ENCODE results near the gene PABPN1.
"Not testable (repeated sequence)": the region's sequence is repeated elsewhere in the genome, so short reads cannot be mapped to it uniquely, and the experiment has no call there.

PABPN1 gene, protein sequence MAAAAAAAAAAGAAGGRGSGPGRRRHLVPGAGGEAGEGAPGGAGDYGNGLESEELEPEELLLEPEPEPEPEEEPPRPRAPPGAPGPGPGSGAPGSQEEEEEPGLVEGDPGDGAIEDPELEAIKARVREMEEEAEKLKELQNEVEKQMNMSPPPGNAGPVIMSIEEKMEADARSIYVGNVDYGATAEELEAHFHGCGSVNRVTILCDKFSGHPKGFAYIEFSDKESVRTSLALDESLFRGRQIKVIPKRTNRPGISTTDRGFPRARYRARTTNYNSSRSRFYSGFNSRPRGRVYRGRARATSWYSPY

DNA sequence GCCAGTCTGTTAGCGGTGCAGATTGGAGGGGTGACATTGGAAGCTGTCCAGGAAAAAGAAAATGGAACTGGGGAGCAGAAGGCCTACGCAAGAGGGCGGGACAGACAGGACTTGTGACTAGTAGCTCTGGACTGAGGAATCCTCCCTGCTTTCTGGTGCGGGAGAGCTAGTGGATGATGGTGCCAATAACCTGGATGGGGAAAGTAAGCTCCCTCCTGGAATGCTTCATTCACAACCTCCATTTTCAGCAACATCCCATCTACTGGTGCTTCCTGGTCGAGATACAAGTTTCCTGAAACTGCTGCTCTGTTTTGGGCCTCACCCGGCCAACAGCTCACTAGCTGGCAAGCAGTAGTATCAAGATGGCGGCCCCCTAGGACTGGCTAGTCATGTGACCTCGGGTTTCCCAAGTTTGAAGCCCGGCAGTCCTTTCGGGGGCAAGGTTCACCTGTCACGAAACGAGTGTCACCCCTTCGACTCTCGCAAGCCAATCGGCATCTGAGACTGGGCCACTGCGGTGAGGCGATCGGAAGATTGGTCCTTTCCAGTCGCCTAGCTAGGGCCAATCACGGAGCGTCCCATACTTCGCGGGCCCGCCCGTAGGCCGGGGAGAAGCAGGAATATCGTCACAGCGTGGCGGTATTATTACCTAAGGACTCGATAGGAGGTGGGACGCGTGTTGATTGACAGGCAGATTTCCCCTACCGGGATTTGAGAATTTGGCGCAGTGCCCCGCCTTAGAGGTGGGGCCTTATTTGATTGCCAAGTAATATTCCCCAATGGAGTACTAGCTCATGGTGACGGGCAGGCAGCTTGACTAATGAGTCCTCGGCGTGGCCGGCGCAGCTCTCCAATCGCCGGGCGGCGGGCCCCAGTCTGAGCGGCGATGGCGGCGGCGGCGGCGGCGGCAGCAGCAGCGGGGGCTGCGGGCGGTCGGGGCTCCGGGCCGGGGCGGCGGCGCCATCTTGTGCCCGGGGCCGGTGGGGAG, at the start of gene PABPN1:
Gene PABPN1, plus strand, starts transcription at position 874 of the 988 bp plus-strand sequence. Its CDS starts 13 bp downstream, at position 887.
- peak; percentile 100 for DNase-seq

DNA sequence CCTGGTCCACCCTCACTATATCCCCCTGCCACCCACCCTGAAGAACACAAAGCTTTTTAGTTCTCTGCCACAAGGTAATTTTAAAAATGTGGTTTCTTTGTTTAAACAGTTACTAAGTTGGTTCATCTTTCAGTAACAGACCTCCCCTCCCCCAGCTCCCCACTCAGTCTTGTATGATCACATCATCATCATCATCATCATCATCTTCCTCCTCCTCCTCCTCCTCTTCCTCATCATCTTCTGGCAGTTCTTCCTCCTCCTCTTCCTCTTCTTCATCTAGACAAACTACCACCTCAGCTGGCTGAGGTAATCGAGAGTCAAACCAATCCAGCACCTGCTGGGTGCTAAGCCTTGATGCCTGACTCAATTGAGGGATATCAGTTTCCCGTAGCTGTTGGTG, 45.8 kb upstream of the PABPN1 start:
- DNase-seq = no peak

DNA sequence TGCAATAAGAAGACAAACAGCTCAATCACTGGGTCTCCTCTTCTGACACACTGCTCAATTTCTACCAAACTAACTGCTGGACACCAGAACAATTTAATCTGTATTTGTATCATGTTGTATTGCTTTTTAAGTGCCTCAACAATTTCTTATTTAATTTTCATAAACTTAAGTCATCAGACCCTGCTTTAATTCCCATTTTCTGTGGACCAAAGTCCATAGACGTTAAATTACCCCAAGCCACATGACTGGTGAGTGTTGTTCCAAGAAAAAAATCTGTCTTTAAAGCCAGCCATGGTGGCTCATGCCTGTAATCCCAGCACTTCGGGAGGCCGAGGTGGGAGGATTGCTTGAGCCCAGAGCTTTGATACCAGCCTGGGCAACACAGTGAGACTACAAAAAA, 44.1 kb upstream of the PABPN1 start:
- DNase-seq = no peak

DNA sequence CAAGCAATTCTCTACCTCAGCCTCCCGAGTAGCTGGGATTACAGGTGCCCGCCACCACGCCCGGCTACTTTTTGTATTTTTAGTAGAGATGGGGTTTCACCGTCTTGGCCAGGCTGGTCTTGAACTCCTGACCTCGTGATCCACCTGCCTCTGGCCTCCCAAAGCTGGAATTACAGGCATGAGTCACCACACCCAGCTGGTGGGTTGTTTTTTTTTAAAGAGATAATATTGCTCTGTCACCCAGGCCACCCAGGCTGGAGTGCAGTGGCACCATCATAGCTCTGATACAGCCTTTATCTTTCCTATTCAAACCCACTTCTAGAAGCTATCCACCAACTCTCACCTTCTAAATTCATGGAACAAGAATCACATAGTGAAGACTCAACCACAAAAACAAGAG, 43.3 kb upstream of the PABPN1 start:
- not testable (repeated sequence) for DNase-seq

DNA sequence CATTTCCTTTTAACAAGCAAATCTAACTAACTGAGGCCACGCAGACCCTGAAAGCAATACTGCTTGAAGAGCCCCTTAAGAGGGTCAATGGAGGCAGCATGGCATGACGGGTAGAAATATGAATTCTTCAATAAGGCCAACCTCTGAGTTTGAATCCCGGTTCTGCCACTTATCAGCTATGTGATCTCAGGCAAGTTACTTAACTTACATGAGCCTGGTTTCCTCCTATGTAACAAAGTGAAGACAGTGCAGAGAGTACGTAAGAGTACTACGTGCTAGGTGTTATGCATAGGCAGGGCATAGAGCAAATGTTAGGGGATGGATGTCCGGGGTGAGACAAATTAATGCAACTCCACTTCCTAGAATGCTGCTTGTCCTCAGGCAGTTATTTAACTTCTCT, 40.0 kb upstream of the PABPN1 start:
- DNase-seq = no peak

DNA sequence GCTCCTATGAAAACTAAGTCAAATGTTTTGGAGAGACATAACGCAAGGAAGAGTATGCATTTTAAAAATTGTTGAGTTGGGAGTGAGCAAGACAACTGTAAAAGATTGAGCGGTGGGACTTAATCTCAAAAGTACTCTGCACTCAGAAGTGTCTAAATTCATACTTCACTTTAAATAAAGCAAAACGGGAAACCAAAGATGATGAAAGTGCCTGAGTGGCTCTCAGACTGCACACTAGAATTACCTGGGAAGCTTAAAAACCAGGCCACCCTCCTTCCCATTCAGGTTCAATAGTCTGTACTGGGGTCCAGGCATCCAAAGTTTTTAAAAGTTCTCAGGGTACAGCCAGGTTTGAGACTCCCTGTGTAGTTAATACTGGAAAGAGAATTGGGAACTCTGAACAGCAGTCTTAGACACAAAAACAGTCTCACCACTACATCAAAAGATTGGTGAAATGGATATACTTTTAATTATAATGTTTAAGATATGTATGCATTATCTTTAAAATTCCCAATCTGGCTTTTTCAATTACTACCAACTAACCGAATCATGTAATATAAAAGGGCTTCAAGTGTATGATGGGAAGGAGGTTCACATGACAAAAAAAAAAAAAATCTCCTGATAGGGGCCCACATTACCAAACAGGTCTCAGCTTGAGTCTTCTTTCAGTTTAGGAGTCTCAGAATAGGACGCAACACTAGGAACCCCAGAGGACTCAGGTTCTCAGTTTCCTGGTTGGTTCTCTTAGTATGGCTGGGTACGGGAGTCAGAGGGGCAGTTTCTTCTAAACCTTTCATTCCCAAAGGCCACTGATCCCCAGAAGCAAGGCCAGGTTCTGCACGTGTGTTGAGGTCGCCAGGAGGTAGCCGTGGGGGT, 36.4 kb upstream of the PABPN1 start:
- DNase-seq = peak in 1 of 2 experiments; percentile 3

DNA sequence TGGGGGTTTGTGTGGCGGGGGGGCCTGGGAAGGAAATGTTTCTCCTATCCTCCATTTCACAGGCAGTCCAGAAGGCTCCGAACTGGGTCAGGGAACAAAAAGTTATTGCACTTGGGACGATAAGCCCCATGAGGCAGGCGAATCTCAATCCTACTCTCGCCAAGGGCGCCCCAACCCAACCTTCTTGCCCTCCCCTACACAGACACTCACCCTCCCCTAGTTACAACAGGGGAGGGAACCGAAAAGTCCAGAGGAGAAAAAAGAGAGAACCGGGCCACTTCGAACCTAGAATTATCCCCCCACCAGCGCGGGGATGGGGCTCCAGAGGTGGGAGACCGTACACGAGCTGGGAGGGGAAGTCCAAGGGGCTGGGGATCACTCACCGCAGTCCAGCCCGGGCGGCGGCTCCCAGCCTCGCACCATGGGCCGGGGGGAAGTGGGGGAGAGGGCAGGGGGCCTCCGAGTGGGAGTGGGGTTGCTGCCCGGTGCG, 35.7 kb upstream of the PABPN1 start:
- DNase-seq = no peak

DNA sequence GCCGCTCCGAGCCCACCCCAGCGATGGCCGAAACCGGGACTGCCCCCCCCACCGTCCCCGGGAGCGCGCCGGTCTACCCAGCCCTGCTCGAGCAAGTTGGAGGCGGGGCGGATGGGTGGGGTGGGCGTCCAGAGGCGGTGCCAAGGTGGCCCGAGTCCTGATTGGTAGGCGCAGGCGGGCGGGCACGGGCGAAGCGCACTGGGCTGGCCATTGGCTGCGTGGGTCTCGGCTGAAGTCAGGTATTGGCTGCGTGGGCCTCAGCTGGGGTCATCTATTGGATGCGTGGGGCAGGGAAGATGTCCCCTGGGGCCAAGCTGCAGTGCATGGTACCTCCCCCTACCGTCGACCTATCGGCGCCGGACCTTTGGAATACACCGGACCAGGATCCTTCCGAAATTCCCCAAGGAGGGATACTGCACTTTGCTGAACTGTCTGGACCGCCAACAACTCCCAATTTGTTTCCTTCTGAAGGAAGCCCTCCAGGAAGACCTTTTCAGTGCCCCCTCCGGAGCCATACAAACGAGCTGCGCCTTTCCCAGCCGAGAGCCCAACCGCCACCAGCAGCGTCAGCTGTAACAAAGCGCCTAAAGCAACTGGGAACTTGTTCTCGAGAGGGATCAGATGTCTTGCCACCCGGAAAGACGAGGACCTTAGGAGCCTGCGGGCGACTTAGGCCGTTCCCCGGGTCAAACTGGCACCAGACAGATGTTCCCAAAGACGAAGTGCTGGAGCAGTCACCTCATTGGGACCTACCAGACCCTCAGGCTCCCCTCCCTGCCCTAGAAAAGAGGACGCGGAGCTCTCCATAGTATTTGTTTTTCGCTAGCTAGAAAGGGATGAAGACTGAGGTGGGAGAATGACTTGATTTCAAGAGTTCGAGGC, 35.0 kb upstream of the PABPN1 start, which contains the start of gene HOMEZ:
Gene HOMEZ, minus strand, starts transcription at position 113 of the 882 bp plus-strand sequence. CDS start 180 bp downstream, outside the sequence.
- DNase-seq = peak; percentile 99

DNA sequence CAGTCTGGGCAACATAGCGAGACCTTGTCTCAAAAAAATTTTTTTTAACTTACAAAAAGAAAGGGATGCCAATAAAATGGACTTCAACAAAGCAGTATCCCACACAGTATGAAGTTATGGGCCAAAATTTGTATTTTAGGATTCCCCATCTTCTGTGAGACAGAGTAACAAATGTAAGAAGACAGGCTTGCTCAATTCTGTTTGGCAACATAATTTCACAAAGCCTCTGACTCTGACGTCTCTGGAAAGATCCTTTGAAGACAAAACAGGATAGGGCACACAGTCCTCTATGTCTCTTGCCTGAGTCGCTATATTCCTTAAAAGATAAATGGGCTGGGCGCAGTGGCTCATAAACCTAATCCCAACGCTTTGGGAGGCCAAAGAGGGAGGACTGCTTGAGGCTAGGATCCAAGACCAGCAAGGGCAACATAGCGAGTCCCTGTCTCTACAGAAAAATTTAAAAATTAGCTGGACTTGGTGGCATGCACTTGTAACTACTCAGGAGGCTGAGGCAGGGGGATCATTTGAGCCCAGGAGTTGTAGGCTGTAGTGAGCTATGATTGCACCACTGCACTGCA, 34.3 kb upstream of the PABPN1 start:
- no peak for DNase-seq

DNA sequence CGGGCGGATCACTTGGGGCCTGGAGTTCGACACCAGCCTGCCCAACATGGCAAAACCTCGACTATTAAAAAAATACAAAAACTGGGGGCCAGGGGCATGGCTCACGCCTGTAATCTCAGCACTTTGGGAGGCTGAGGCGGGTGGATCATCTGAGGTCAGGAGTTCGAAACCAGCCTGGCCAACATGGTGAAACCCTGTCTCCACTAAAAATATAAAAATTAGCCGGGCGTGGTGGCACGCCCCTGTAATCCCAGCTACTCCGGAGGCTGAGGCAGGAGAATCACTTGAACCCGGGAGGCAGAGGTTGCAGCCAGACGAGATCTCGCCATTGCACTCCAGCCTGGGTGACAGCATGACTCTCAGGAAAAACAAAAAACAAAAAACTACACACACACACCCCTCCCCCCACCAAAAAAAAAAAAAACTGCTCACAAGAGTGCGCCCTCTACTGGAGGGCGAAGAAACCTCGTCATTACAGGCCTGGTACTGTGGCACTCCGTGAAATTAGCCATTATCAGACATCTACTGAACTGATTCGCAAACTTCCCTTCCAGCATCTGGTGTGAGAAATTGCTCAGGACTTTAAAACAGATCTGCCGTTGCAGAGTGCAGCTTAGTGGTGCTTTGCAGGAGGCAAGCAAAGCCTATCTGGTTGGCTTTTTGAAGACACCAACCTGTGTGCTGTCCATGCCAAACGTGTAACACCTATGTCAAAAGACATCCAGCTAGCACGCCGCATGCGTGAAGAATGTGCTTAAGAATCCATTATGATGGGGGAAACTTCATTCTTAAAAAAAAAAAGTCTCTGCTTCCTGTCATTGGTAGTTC, 26.3 kb upstream of the PABPN1 start:
- DNase-seq = peak; percentile 56 to 71

DNA sequence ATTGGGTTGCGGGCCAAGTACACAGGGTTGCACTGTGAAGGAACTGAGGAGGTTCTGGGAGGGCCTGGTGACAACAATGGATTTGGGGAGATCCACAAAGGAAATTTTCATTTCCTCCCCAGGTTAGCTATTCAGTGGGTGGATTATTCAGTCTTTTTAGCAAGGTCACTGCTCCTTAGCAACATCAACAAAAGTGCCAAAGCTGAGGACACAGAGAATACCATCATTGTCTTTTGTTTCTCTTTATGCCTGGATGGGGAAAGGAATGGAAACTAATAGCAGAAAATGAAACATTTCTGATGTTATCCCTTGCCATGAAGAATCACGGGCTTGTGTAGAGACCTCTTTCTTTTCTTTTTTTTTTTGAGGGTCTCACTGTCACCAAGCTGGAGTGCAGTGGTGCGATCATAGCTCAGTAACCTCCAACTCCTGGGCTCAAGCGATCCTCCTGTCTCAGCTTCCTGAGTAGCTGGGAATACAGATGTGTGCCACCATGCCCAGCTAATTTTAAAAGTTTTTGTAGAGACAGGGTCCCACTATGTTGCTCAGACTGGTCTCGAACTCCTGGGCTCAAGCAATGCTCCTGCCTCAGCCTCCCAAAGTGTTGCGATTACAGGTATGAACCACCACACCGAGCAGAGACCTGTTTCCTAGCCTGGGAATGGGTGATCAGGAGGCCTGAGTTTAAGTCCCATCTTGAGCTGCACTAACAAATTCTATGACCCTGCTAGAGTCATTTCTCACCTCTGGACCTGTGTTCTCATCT, 25.1 kb upstream of the PABPN1 start:
- DNase-seq = no peak

DNA sequence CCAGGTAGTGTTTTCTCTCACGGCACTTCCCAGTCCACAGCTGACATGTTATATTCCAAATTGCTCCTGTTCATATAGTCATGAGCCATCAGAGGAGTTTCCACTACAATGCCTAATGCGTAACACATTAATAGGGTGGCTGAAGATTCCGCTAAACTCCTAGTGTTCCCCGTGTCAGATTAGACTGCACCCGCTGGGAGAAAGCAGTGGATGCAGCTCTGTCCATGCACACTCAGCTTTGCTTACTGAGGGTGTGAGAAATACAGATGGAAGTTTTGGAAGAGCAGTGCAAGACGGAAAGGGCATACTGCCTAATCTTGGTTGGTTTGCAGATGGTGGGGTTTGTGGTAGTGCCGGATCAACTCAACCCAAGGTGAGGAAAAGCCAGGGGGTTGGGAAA, 24.2 kb upstream of the PABPN1 start:
- DNase-seq = no peak

DNA sequence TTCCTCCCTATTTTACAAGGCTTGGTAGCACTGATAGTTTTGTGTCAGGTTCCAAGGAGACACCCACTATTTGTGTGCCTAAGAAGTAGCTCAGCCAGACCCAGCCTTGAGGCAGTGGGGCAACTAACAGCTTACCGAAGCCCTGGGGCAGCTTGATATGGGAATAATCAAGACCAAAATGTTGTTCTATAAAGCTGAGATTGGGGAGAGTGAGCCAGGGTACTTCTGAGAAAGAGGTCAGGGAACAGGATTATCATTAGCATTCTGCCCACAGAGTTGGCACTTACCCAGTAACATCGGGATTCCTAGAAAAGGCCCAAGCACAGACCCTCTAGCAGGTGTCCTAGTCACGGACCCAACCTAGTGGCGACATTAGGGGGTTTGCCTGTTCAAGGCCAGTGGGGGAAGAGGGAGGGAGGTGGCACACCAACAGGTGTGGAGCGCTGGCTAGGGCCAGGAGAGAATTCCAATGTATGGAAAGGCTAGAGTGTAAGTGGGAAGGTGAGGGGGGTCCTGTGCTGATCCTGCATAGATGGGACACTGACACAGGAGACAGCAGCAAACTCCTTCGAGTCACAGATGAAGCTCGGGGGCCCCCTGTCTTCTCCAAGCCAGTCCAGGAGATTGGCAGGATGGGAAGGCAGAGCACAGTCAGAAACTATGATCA, 23.5 kb upstream of the PABPN1 start:
- no peak for DNase-seq

DNA sequence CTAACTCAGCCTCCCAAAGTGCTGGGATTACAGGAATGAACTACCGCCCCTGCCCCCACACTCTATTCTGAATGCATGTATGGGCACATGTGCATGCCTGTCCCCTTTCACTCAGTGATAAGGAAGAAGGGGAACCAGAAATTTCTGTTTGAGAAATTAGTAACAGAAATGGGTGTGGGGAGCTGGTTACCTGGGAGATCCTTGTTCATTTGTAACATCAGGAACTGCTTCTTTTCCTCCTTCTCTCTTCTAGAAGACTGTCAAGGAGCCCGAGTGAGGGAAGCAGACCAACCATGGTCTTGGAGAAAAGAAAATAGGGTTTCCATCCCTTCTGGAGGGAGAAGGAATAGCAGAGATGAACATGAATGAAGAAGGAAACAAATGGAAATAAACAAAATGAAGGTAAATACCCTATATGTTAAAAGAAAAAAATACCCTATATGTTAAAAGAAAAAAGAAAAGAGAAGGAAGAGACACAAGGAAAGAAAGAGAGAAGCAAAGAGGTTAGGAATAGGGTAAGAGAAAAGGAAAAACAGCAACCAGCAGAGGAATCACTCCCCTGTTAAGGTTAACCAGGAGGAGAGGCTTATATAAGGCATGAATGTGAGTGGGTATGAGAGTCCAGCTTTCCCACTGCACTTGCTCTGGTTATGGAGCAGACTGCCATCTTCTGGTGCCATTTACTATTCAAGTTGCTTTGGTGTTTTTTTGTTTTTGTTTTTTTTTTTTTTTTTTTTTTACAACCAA, 21.9 kb upstream of the PABPN1 start:
- DNase-seq = peak in 1 of 2 experiments; percentile 15

DNA sequence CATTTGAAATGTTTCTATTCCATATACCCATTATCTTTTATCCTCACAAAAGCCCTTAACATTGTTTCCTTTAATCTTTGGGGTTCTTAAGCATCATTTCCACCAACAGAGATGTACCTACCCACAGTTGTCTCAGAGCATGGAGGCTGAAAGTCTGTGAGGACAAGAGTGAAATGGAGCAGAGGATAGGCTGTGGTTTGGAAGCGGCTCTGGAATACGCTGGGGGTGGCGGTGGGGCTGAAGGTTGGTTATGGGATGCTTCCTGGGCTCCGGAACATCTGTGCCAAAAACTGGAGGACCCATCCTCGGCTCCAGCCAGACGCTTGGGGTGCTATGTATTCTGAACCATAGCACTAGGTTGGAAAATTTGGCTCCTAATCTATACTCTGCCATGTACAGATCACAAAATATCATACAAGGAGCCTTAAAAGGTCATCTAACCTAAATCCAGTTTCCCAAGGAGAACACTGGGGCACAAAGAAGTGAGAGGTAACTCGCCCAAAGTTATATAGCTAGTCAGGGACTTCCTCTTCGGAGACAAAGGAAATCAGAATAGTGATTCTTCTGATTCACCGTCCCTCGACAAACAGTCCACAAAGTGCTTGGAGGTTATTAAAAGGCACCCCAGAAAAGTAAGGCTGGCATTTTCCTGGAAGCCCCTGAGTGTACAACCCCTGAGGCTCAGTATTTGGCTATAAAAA, 21.1 kb upstream of the PABPN1 start:
- no peak for DNase-seq

DNA sequence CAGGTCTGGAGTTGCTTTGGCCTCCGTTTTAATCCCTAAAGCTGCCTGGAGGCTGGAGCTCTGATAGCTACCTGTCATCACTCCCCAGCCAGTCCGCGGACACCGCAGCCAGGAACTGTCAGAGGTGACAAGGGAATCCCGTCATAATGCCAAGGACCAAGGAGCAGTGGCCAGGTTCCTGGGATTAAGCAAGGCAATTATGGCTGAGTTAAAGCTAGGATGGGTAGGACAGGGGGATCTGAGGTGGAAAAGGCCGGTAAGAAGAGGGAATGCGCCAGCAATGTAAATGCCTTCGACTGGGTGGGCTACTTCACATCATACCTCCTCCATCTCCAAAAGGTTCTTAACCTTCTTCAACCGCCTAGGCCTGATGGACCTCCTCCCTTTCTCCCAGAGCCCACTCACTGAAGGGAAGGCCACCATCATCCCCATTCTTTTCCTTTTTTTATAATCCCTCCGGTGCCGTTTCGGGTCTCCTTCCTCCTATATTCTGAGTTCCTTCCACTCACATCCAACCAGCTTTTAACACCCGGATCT, 20.5 kb upstream of the PABPN1 start:
- peak in 1 of 2 experiments; percentile 5 for DNase-seq
